KOPT-K1 (cell line): Measurements from ENCODE around the gene APLP2.

Experiments
- H3K27ac ChIP-seq: fragments of 200-600 bp; sonication (generic); 2 replicates; pipeline ENCODE4 v1.5.1; 2016; ENCODE audit warnings: antibody characterized with exemption, mild to moderate bottlenecking, low read depth, low read length; ENCODE audit not compliant: poor library complexity, severe bottlenecking
- H3K36me3 ChIP-seq: fragments of 200-600 bp; sonication (generic); 2 replicates; pipeline ENCODE4 v1.5.1; 2017; ENCODE audit warnings: antibody characterized with exemption, mild to moderate bottlenecking, low read length, moderate library complexity; ENCODE audit not compliant: insufficient read depth
- H3K9me3 ChIP-seq: fragments of 200-600 bp; sonication (generic); 2 replicates; pipeline ENCODE4 v1.5.1; 2017; ENCODE audit warnings: antibody characterized with exemption, low read length, mild to moderate bottlenecking; ENCODE audit not compliant: insufficient read depth, poor library complexity, severe bottlenecking

The APLP2 gene

DNA sequence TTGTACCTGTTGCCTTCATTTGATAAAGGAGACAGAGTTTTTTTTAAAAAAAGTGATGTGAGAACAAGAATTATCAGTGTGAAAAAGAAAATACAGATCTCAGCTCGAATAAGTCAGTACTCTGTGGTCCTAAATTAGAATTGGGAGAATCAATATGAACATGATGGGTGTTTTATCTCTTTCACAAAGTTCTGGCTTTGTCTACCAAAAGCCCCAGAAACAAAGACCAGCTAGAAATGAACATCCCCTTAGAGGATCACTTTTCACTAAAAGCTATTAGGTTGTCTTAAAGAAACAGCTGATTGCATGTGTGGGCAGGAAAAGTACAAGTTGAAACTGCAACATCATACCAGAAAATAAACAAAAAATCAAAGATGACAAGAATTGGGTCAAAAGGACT, 81.5 kb downstream of the APLP2 start:
- no peaks in the 10 kb centered on the region for H3K9me3 ChIP-seq
- no peak overlapping the region for H3K27ac ChIP-seq
- no peaks in the 10 kb centered on the region for H3K36me3 ChIP-seq

GRCh38 chr11:130156108-130157022, 86.7 kb downstream of the APLP2 start:
- no peaks in the 10 kb centered on the region for H3K36me3 ChIP-seq
- H3K9me3 ChIP-seq: no peaks in the 10 kb centered on the region
- no peak overlapping the region for H3K27ac ChIP-seq

- H3K27ac ChIP-seq: no peak overlapping the region
- no peaks in the 10 kb centered on the region for H3K36me3 ChIP-seq
- no peaks in the 10 kb centered on the region for H3K9me3 ChIP-seq
Measured at GRCh38 chr11:130157101-130157500, 87.4 kb downstream of the APLP2 start.

DNA sequence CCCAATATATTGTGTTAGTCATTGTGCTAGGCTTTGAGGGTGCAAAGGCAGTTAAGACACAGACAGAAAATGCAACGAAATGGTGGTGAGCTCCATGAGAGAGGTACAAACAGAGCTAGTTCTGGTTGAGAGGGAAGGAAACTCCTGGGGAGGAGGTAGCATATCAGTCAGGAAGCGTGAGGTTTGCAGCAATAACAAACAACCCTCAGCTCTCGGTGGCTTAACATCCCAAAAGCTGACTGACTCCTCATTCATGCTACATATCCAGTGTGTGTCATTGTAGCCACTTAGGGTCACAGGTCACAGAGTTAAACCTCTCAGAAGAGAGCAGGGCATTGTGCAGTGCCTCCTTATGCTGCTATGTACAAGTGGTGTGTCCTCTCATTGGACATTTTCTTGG, 88.1 kb downstream of the APLP2 start:
- Histone ChIP-seq H3K9me3 (no peaks in the 10 kb centered on the region), H3K27ac (no peak overlapping the region), H3K36me3 (no peaks in the 10 kb centered on the region)

- no peak overlapping the region for H3K27ac ChIP-seq
- H3K9me3 ChIP-seq: no peaks in the 10 kb centered on the region
- no peaks in the 10 kb centered on the region for H3K36me3 ChIP-seq
Measured at GRCh38 chr11:130159139-130159538, 89.4 kb downstream of the APLP2 start.

DNA sequence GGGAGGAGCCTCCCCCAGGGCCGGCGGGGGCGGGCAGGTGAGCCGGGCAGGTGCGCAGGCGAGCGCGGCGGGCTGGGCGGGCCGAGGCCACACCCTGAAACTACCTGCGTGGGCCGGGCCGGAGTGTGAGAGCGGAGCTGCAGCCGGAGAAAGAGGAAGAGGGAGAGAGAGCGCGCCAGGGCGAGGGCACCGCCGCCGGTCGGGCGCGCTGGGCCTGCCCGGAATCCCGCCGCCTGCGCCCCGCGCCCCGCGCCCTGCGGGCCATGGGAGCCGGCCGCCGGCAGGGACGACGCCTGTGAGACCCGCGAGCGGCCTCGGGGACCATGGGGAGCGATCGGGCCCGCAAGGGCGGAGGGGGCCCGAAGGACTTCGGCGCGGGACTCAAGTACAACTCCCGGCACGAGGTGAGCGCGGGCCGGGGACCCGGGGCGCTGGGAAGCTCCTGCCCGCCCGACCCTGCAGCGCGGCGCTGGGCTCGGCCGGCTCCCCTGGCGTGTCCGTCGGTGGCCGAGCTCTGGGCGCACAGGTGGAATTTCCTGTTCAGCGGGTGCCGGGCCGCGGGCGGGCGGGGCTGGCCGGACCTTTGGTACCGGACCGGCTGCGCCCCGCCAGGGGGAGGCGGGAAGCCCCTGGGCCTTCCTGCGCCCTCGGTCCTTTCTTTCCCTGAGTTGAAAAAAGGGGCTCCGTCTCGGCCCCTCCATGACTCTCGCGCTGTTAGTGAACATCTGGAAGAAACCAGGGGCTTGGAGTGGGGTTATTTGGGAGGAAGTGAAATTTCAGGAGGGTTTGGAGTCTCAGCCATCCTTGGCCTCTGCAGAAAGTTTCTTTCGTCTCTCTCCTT, 90.2 kb downstream of the APLP2 start, which contains the start of gene ST14:
TSS of gene ST14 (plus strand) at position 126 of the 841 bp plus-strand sequence. CDS start at position 324, 198 bp downstream.
- no peaks in the 10 kb centered on the region for H3K9me3 ChIP-seq
- H3K27ac ChIP-seq: no peak within 1 kb of the TSS
- no peaks in the 10 kb centered on the region for H3K36me3 ChIP-seq

GRCh38 chr11:130160498-130161155, 90.9 kb downstream of the APLP2 start:
- no peaks in the 10 kb centered on the region for H3K36me3 ChIP-seq
- H3K27ac ChIP-seq: no peak overlapping the region
- no peaks in the 10 kb centered on the region for H3K9me3 ChIP-seq

DNA sequence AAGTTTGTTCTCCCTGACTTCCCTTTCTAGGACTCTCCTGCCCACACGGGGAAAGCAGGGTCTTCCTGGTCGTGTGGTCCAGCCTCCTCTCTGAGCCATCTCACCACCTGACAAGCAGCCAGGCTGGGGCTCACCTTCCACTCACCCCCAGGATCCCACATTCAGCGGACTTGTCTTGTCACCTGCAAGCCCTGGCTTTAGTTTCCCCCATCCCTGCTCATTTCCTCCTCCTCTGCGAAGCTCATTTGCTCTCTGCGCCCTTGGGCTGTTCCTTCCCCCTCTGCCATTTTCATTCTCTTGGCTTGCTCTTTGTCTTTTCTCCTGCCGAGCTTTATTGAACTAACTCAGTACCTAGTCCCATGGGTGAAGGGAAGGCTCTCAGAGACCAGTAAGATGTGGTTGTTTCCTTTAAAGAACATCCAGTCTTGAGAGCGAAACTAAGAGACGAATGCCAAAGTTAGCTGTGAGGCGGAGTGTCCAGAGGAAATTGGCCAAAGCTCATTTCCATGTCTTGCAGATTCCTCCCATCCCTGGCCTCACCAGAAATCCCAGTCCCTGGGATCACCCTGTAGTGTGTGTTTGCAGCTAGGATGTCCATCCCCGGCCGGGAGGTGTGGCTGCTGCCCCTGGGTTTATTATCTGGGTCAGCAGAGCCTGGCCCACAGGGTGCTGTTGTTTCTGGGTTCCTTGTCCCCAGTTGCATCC, 91.9 kb downstream of the APLP2 start:
- H3K36me3 ChIP-seq: no peaks in the 10 kb centered on the region
- H3K9me3 ChIP-seq: no peaks in the 10 kb centered on the region
- H3K27ac ChIP-seq: no peak overlapping the region

- H3K27ac ChIP-seq: no peak overlapping the region
Measured at GRCh38 chr11:130162733-130163132, 93.0 kb downstream of the APLP2 start.

GRCh38 chr11:130163346-130164220, 93.9 kb downstream of the APLP2 start:
- no peak overlapping the region for H3K27ac ChIP-seq
- no peaks in the 10 kb centered on the region for H3K9me3 ChIP-seq
- no peaks in the 10 kb centered on the region for H3K36me3 ChIP-seq

More at GRCh38 chr11:130162733-130163132, 93.0 kb downstream of the APLP2 start:
- no peaks in the 10 kb centered on the region for H3K9me3 ChIP-seq
- H3K36me3 ChIP-seq: no peaks in the 10 kb centered on the region

GRCh38 chr11:130164221-130164570, 94.5 kb downstream of the APLP2 start:
- Histone ChIP-seq H3K27ac (no peak overlapping the region), H3K36me3 (no peaks in the 10 kb centered on the region), H3K9me3 (no peaks in the 10 kb centered on the region)

GRCh38 chr11:130165601-130166456, 96.1 kb downstream of the APLP2 start:
- Histone ChIP-seq H3K27ac (no peak overlapping the region), H3K36me3 (no peaks in the 10 kb centered on the region), H3K9me3 (no peaks in the 10 kb centered on the region)

DNA sequence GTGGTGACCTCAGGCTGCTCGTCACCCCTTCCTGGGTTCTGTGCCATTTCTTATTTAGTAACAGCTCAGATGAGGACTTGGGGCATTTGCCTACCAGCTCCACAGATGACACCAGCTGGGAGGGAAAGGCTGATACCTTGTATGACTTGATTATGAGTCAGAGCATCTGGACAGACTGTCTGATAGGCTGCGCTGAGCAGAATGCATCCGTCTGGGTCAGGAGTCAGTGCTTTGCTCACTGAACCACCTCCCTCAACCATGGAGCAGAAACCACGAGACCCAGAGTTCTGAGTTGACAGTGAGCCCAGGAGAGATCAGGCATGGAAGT, 96.7 kb downstream of the APLP2 start:
- Histone ChIP-seq H3K9me3 (no peaks in the 10 kb centered on the region), H3K36me3 (no peaks in the 10 kb centered on the region)

More for the DNA sequence above, 96.7 kb downstream of the APLP2 start:
- no peak overlapping the region for H3K27ac ChIP-seq
